H1 (cell line): ENCODE results near the gene TDP1. TPM values are rescaled to one million over a fixed set of nuclear protein-coding genes. Genes with fewer than 3 reads are reported as not detected.

Source experiments
- BCL11A ChIP-seq, 2 experiments: IDR thresholded peaks; one replicate each; pipeline ENCODE4 v1.6.1; 2011; ENCODE audit warnings: low read depth in 2 of 2, low read length in 2 of 2, mild to moderate bottlenecking in 2 of 2
- CHD2 ChIP-seq: IDR thresholded peaks from 2 replicates; pipeline ENCODE4 v1.6.1; 2012; ENCODE audit warnings: low read length, improper control_type of control experiment
- CTBP2 ChIP-seq: IDR thresholded peaks from 2 replicates; pipeline ENCODE4 v1.7.0; 2011; ENCODE audit warnings: borderline replicate concordance, mild to moderate bottlenecking, moderate library complexity, mixed read lengths, low read length; ENCODE audit not compliant: insufficient read depth, insufficient read length
- EZH2 ChIP-seq: fragments of 200-600 bp; sonication (generic); IDR thresholded peaks from 2 replicates; pipeline ENCODE4 v1.7.1; 2012; ENCODE audit warnings: low read depth, mild to moderate bottlenecking, moderate library complexity, low read length, inconsistent platforms; ENCODE audit not compliant: severe bottlenecking
- GABPA ChIP-seq: IDR thresholded peaks from 2 replicates; pipeline ENCODE4 v1.6.1; 2011; ENCODE audit warnings: mild to moderate bottlenecking, low read length, moderate library complexity, borderline replicate concordance; ENCODE audit not compliant: insufficient read depth
- HDAC2 ChIP-seq, 2 experiments: fragments of 300-600 bp in 1 of 2; sonication (generic) in 1 of 2; IDR thresholded peaks; 2 replicates each; pipeline ENCODE4 v1.6.1; 2011 to 2012; ENCODE audit warnings: low read depth in 2 of 2, low read length in 2 of 2, mild to moderate bottlenecking in 2 of 2, moderate library complexity in 2 of 2, borderline replicate concordance in 1 of 2, inconsistent platforms in 1 of 2
- KDM5A ChIP-seq: fragments of 200-600 bp; IDR thresholded peaks from 2 replicates; pipeline ENCODE4 v1.7.1; 2012; ENCODE audit warnings: mild to moderate bottlenecking, low read length, inconsistent platforms, mixed read lengths
- RAD21 ChIP-seq, 2 experiments: IDR thresholded peaks in 1 of 2; conservative IDR thresholded peaks in 1 of 2; 2 replicates each; pipeline ENCODE4 v1.6.1; 2011; ENCODE audit warnings: low read depth in 2 of 2, low read length in 2 of 2, improper control_type of control experiment in 1 of 2, inconsistent platforms in 1 of 2, mild to moderate bottlenecking in 1 of 2, moderate library complexity in 1 of 2
- SIN3A ChIP-seq, 2 experiments: IDR thresholded peaks in 1 of 2; conservative IDR thresholded peaks in 1 of 2; 2 replicates each; pipeline ENCODE4 v1.6.1; 2011 to 2012; ENCODE audit warnings: low read length in 2 of 2, improper control_type of control experiment in 1 of 2, low read depth in 1 of 2, mild to moderate bottlenecking in 1 of 2
- SP1 ChIP-seq: IDR thresholded peaks from 2 replicates; pipeline ENCODE4 v1.6.1; 2011; ENCODE audit warnings: low read depth, low read length
- SP4 ChIP-seq: IDR thresholded peaks from 2 replicates; pipeline ENCODE4 v1.6.1; 2012; ENCODE audit warnings: low read length, inconsistent platforms
- SRF ChIP-seq: IDR thresholded peaks from 2 replicates; pipeline ENCODE4 v1.6.1; 2011; ENCODE audit warnings: mild to moderate bottlenecking, low read depth, low read length, moderate library complexity
- TAF1 ChIP-seq: IDR thresholded peaks from 2 replicates; pipeline ENCODE4 v1.6.1; 2011; ENCODE audit warnings: mild to moderate bottlenecking, low read depth, low read length
- ZNF274 ChIP-seq: IDR thresholded peaks from 2 replicates; pipeline ENCODE4 v1.7.0; 2012; ENCODE audit warnings: low read length, borderline replicate concordance; ENCODE audit errors: extremely low read depth
- polyA plus RNA-seq, 7 experiments: library from polyadenylated mRNA; depleted of rRNA in 3 of 7; stranded (reverse) in 5 of 7; unstranded in 2 of 7; fragments of >200 nt in 5 of 7; fragments of 200-250 nt in 2 of 7; gene quantifications; 1 replicate in 5 of 7; 2 replicates in 1 of 7; 4 replicates in 1 of 7; pipeline versions ENCODE4 v1.2.1 to v1.2.3, GENCODE V29; 2011 to 2013; ENCODE audit warnings: missing spikeins in 2 of 7, mixed read lengths in 2 of 7
- total RNA-seq: library from RNA; stranded (reverse); fragmentation: NEBNext Ultra II Directional; extraction: Animal tissue kit (Norgen Biotek cat#: 25700); gene quantifications from 2 replicates; pipeline ENCODE4 v1.2.1, GENCODE V29; 2021
- TF ChIP-seq, protein P1 (sequence below), 3 experiments: IDR thresholded peaks; 1 replicate in 2 of 3; 2 replicates in 1 of 3; pipeline versions ENCODE4 v1.5.1 to v1.6.1; 2011; ENCODE audit warnings: low read length in 3 of 3, mild to moderate bottlenecking in 3 of 3, inconsistent platforms in 2 of 3, low read depth in 1 of 3, moderate library complexity in 1 of 3; ENCODE audit not compliant: insufficient read depth in 1 of 3; ENCODE audit errors: control extremely low read depth in 1 of 3

The TDP1 gene
- total and polyA plus RNA-seq, 2 of the 8 experiments (the other 6 are each of a cell fraction or from before 2014, with no cell fraction given): 32.2 to 69.9 TPM

DNA sequence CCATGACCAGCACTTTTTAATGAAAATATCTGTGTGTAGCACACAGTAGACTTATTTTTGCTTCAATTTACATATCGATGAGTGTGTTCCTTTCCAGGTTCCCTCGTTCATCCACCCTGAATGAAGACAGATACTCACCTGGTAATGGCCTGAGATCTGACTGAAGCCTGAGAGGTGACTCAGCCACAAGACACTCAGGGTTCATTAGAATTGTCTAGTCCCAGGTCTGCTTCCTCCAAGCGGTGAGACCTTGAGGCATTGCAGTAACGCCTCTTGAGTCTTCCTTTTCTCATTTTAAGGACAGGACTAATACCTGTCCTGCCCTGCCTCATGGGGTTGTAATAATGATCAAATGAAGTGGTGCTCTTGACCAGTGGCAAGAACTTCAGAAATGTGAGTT lies 94.5 kb downstream of the TDP1 start (continued):
- TF ChIP-seq EZH2: no peak
- TF ChIP-seq, protein P1, sequence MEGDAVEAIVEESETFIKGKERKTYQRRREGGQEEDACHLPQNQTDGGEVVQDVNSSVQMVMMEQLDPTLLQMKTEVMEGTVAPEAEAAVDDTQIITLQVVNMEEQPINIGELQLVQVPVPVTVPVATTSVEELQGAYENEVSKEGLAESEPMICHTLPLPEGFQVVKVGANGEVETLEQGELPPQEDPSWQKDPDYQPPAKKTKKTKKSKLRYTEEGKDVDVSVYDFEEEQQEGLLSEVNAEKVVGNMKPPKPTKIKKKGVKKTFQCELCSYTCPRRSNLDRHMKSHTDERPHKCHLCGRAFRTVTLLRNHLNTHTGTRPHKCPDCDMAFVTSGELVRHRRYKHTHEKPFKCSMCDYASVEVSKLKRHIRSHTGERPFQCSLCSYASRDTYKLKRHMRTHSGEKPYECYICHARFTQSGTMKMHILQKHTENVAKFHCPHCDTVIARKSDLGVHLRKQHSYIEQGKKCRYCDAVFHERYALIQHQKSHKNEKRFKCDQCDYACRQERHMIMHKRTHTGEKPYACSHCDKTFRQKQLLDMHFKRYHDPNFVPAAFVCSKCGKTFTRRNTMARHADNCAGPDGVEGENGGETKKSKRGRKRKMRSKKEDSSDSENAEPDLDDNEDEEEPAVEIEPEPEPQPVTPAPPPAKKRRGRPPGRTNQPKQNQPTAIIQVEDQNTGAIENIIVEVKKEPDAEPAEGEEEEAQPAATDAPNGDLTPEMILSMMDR (IDR thresholded peaks at IDR 0.05; ENCODE audit: control extremely low read depth in 1 of 3, insufficient read depth in 1 of 3, low read depth in 1 of 3, low read length in 3 of 3): no peak
- TF ChIP-seq SP1: no peak
- TF ChIP-seq CTBP2: no peak
- no peak for TF ChIP-seq KDM5A
- TF ChIP-seq GABPA: no peak
- no peak for TF ChIP-seq HDAC2 (IDR thresholded peaks at IDR 0.05; ENCODE audit: borderline replicate concordance in 1 of 2, low read depth in 2 of 2, low read length in 2 of 2)
- no peak for TF ChIP-seq CHD2
- TF ChIP-seq BCL11A (IDR thresholded peaks at IDR 0.05; ENCODE audit: low read depth in 2 of 2, low read length in 2 of 2): no peak
- no peak for TF ChIP-seq SP4
- no peak for TF ChIP-seq TAF1
- no peak for TF ChIP-seq SIN3A (conservative IDR thresholded peaks at IDR 0.05 in 1 of 2, IDR thresholded peaks at IDR 0.05 in 1 of 2; ENCODE audit: low read depth in 1 of 2, low read length in 2 of 2)
- no peak for TF ChIP-seq SRF
- TF ChIP-seq RAD21 (IDR thresholded peaks at IDR 0.05 in 1 of 2, conservative IDR thresholded peaks at IDR 0.05 in 1 of 2; ENCODE audit: low read depth in 2 of 2, low read length in 2 of 2): no peak
- no peak for TF ChIP-seq ZNF274
